Fibroblast of mammary gland (primary cell): ENCODE results near the gene DNAL1.

Experiments used
- DNase-seq: peaks from one replicate; pipeline ENCODE4 v3.0.0-alpha.2; 2010; ENCODE audit warnings: low read depth
- H3K4me3 ChIP-seq: 2 replicates; pipeline ENCODE4 v1.5.1; 2011; ENCODE audit warnings: low read depth, mild to moderate bottlenecking, low read length, moderate library complexity; ENCODE audit not compliant: control insufficient read depth
- CTCF ChIP-seq: conservative IDR thresholded peaks from 2 replicates; pipeline ENCODE4 v1.5.1; 2011; ENCODE audit warnings: low read depth, low read length, inconsistent platforms; ENCODE audit not compliant: control insufficient read depth, insufficient read depth

DNAL1 gene

GRCh38 chr14:73752297-73752992, 107.7 kb downstream of the DNAL1 start:
- no peak overlapping the region for H3K4me3 ChIP-seq
- TF ChIP-seq CTCF = peak; percentile 17
- DNase-seq = peak; percentile 29
